Measurements from ENCODE around the gene SCARB1.
"Not testable (repeated sequence)": the region's sequence is repeated elsewhere in the genome, so short reads cannot be mapped to it uniquely, and the experiment has no call there.

Gene SCARB1, protein sequence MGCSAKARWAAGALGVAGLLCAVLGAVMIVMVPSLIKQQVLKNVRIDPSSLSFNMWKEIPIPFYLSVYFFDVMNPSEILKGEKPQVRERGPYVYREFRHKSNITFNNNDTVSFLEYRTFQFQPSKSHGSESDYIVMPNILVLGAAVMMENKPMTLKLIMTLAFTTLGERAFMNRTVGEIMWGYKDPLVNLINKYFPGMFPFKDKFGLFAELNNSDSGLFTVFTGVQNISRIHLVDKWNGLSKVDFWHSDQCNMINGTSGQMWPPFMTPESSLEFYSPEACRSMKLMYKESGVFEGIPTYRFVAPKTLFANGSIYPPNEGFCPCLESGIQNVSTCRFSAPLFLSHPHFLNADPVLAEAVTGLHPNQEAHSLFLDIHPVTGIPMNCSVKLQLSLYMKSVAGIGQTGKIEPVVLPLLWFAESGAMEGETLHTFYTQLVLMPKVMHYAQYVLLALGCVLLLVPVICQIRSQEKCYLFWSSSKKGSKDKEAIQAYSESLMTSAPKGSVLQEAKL

GRCh38 chr12:124863416-124864325, at the start of gene SCARB1:
SCARB1 (minus strand) TSS chr12:124863864; CDS start chr12:124863720, 144 bp downstream.
- peak; percentile 94 for DNase-seq (ENCODE audit: low spot score)

DNA sequence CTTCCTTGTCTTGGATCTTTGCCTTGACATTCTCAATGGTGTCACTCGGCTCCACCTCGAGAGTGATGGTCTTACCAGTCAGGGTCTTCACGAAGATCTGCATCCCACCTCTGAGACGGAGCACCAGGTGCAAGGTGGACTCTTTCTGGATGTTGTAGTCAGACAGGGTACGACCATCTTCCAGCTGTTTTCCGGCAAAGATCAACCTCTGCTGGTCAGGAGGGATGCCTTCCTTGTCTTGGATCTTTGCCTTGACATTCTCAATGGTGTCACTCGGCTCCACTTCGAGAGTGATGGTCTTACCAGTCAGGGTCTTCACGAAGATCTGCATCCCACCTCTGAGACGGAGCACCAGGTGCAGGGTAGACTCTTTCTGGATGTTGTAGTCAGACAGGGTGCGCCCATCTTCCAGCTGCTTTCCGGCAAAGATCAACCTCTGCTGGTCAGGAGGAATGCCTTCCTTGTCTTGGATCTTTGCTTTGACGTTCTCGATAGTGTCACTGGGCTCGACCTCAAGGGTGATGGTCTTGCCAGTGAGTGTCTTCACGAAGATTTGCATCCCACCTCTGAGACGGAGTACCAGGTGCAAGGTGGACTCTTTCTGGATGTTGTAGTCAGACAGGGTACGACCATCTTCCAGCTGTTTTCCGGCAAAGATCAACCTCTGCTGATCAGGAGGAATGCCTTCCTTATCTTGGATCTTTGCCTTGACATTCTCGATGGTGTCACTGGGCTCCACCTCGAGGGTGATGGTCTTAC, 49.0 kb upstream of the SCARB1 start:
- DNase-seq (ENCODE audit: low spot score): not testable (repeated sequence)

DNA sequence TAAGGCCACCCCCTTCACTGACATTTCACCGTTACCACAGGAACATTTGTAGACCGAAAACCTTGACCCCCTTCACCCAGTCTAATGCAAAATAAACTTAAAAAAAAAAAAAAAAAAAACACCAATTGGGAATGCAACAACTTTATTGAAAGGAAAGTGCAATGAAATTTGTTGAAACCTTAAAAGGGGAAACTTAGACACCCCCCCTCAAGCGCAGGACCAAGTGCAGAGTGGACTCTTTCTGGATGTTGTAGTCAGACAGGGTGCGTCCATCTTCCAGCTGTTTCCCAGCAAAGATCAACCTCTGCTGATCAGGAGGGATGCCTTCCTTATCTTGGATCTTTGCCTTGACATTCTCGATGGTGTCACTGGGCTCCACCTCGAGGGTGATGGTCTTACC, 47.9 kb upstream of the SCARB1 start:
- not testable (repeated sequence) for DNase-seq (ENCODE audit: low spot score)

DNA sequence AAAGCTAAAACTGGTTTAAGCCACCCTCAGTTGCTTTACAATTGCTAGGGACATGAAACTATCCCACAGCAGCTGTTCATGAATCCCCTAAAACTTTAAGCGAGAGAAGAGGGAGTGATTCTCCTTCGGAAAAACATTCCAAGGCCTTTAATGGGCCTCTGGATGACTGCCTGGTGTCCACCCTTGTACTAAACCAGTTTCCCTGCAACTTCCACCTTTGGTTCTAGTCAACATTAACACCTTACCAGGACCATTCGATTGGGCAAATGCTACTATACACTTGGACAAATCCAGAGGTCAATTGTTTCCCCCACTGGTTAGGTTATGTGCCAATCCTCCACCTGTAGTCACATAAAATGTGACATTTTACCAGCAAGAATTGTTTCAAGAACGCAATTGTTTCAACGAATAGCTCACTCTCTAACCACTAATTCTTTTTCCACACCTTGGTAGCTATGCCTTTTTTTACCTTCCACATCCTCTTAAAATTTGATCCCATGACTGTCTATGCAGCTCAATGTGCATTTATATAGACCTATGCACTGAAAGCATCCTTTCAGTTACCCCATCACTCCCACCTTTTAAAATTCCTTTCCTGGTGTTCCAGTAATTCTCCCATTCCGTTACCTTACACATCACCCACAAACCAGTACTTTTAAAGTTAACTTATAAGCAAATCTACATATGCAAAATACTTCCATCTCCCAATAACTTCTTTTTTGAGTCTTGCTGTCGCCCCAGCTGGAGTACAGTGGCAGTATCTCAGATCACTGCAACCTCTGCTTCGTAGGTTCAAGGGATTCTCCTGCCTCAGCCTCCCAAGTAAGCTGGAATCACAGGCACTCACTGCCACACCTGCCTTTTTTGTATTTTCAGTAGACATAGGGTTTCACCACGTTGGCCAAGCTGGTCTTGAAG, 47.2 kb upstream of the SCARB1 start:
- peak; percentile 18 for DNase-seq (ENCODE audit: low spot score)

DNA sequence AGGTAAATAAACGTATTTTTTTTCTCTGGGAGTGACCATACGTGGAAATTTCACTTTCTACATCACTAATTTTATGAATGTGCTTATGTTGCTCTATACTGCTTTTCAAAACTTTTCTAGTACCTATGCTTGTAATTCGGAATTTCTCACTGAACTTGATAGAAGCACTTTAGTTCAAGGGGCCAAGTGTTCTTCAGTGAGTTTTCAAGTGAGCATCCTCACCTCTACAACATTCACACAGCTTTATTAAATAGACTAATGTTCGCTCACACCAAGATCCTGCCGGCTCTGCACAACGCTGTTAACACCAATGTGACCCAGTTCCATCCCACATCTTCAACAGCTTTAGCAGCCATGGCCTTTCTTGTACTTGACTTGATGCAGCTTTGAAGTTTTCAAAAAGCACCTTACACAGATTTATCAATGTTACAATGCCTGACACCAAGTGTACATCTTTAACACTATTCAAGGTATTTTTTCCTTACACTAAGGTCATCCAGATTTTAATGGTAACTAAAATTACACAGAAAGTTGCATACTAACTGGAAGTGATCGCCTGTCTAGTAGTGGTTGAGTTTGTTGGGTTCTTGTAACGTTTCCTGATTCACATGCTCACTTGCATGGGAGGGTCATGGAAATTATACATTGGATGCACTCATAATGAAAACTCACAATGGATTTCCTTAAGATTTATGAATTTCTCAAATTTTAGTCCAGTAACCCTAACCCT, 46.3 kb upstream of the SCARB1 start:
- no peak for DNase-seq (ENCODE audit: low spot score)

- peak; percentile 78 for DNase-seq (ENCODE audit: low spot score)
These were observed 43.1 kb upstream of the SCARB1 start for GRCh38 chr12:124906606-124907261.

GRCh38 chr12:124904306-124905098, 40.8 kb upstream of the SCARB1 start:
- DNase-seq (ENCODE audit: low spot score): peak; percentile 94

GRCh38 chr12:124902916-124903315, 39.3 kb upstream of the SCARB1 start:
- DNase-seq (ENCODE audit: low spot score): no peak

DNA sequence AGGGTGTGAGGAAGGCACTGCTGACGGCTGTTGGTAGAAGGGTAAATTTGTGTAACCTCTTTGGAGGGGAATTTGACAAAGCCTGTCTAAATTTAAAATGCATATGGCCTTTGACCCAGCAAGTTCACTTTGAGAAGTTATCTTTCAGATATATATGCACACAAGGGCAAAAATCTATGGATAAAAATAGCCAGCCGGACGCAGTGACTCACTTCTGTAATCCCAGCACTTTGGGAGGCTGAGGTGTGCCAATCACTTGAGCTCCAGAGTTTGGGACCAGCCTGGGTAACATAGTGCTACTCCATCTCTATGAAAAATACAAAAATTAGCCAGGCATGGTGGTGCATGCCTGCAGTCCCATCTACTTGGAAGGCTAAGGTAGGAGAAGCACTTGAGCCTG, 37.3 kb upstream of the SCARB1 start:
- no peak for DNase-seq (ENCODE audit: low spot score)

DNA sequence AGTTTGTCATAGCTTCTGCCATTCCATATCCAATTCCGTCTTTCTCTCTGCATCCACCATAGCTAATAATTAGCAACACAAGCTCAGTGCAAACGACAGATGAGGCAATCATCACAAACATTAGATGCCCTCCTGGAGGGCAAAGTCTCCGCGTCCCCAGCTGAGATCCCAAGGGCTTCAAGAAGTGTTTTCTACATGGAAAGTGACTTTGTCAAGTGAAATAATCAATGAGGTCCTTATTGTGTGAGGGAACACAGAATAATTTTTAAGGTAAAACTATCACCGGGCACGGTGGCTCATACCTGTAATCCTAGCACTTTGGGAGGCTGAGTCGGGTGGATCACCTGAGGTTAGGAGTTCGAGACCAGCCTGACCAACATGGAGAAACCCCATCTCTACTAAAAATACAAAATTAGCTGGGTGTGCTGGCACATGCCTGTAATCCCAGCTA, 36.7 kb upstream of the SCARB1 start:
- DNase-seq (ENCODE audit: low spot score): not testable (repeated sequence)

DNA sequence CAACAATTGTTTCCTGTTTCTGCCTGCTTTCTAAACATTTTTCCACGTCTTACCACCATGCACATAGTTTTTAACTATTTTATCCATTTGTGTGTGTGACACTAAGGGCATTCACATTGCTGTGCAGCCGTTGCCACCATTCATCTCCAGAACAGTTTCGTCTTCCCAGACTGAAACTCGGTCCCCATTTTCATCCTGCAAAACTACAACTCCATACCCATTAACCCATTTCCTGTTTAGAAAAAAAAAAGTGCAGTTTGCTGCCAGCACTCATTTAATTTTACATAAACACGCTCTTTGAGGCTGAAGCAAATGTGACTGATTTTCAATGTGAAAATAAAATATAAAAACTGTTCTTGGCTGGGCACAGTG, 35.2 kb upstream of the SCARB1 start:
- DNase-seq (ENCODE audit: low spot score): no peak

DNA sequence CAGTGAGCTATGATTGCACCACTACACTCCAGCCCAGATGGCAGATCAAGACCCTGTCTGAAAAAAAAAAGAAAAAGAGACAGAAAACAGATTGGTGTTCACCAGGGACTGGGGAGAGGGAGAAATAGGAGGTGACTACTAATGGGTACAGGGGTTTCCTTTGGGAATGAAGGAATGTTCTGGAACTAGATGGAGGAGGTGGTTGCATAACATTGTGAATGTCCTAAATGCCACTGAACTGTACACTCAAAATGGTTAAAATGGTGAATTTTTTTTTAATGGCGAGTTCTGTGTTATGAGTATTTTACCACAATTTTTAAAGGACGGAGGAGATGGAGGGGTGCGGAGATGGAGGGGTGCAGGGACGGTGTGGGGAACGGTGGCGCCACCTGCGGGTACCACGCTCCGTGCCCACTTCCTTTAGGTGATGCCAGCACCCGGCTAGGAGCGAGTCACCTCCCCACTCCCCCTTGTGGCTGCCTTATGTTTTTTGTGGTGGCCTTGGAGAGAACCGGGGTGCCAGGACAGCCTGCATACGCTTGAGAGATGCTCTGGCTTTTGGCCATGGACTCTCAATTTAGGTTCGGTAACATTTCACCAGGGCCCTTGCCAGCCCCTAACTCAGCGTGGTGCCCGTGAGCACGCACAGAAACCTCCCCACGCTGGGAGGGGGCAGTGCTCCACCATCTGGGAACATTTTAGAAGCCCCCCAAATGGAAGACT, 34.7 kb upstream of the SCARB1 start:
- peak; percentile 57 for DNase-seq (ENCODE audit: low spot score)

DNA sequence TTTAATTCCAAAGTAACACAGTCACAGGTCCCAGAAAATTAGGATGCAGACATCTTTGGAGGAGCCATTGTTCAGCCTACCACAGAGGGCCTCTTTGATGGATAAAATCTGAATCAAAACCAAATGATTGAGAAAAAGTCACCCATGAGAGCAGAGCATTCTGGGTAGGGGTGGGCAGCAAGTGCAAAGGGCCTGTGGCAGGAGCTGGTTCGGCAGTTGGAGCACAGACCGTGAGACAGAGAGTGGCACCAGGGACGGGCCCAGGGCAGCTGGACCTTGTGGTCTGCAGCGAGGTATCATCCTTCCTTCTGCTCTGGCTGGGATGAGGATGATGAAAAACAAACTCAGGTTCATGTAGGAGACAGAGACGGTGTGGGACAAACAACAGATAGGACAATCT, 32.8 kb upstream of the SCARB1 start:
- no peak for DNase-seq (ENCODE audit: low spot score)

GRCh38 chr12:124893792-124894516, 30.3 kb upstream of the SCARB1 start:
- DNase-seq (ENCODE audit: low spot score): no peak

DNA sequence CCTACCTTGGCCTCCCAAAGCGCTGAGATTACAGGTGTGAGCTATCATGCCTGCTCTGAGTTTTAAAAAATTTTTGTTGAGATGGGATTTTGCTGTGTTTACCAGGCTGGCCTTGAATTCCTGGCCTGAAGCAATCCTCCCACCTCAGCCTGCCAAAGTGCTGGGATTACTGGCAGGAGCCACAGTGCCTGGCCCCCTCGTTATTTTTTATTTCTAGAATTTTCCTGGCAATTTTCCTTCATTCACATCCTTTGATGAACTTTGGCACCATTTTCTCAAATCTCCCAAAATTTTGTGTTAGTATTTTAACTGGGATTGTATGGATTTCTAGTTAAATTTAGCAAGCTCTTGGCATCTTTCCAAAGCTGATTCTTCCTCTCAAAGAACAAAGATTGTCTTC, 24.6 kb upstream of the SCARB1 start:
- DNase-seq (ENCODE audit: low spot score): no peak

GRCh38 chr12:124887766-124888165, 24.1 kb upstream of the SCARB1 start:
- not testable (repeated sequence) for DNase-seq (ENCODE audit: low spot score)
